ENCODE results near the gene C1orf159. TPM values are rescaled to one million over a fixed set of nuclear protein-coding genes. Genes with fewer than 3 reads are reported as not detected.

The C1orf159 gene
- total and polyA plus RNA-seq, 3 donors from 2014 or later, result 40.7 to 68.3 (median 50.7) TPM

DNA sequence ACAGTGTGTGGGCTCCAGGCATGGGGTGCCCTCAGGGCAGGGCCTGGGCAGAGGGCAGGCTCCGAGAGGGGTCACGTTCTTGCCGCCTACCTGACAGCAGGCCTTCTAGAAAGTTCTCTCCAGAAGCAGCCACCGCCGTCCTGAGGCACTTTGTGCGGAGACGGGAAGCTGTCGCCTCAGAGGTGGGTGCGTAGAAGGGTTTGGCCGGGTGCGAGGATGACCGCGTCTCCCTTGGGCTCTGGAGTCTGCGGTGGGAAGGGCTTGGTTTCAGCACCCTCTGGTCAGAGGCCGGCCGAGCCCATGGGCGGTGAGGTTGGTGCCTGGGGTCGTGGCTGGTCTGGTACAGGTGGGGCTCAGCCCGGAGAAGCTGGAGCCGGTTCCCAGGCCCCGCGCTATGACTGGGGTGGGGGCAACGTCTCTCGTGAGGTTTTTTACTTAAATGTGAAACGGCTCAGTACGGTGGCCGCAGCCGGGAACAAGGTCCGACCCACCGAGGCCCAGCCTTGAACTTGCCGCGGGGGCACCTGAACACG, 47.7 kb upstream of the C1orf159 start:
- WGBS, 2 donors, result 92 to 96% methylated on average over 30 to 33 of the region's 33 CpGs
- intact Hi-C loops (cut with DNase I; ENCODE audit: low total_unique reads), result no loop called here
- H3K4me1 ChIP-seq, result peaks cover 2% of the 10 kb centered on the region
- H3K27me3 ChIP-seq, result no peaks in the 10 kb centered on the region
- no peak for TF ChIP-seq CTCF (IDR thresholded peaks at IDR 0.05)
- TF ChIP-seq POLR2A (IDR thresholded peaks at IDR 0.05), result no peak
- no peaks in the 10 kb centered on the region for H3K9me3 ChIP-seq
- DNase-seq, result no peak
- H3K36me3 ChIP-seq (ENCODE audit: low read depth, missing control alignments), result no peaks in the 10 kb centered on the region
- no peak overlapping the region for H3K4me3 ChIP-seq
- no peak overlapping the region for H3K27ac ChIP-seq

DNA sequence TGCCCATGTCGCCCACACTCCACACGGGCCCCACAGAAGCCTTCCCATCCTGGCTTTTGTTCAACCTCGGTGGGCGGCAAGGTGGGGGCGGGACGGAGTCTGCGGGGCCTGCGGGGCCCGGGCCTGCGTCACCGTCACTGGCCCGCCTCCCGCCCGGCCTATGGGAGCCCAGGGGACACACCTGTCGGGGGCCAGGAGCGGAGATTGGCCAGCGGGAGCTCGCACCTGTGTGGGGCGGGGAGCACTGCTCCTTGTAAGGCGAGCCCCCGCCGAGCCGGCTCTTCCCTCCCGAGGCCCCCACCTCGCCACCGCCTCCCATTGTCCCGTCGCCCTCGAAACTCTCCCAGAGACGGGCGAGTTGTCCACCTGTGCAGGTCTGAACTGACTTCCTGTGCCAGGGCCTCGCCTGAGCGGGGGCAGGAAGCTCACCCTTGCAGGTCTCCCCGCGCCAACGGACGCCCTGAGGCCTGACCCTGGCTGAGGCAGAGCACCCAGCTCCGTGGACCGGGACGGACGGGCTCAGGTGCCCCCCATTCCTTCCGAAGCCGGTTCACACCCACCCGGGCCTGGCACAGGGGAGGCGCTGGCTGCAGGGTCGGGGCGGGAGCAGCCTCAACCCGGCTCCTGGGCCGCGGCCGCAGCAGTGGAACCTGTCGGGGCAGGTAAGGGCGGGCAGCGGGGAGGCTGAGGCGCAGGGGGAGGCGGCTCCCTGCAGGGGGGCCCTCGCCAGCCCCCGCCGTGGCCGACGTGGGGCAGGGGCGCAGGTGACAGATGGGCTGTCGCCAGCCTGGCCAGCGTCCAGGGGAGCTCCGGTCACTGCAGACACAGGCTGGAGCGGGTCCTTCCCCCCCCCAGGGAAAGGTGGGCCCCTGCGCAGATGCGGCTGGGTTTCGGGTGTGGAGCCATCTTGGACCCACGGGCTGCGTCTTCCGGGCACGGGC, 47.0 kb upstream of the C1orf159 start:
- H3K27ac ChIP-seq, result no peak overlapping the region

GRCh38 chr1:1161683-1162079, 45.8 kb upstream of the C1orf159 start:
- Histone ChIP-seq H3K4me1 (peaks cover 8% of the 10 kb centered on the region), H3K9me3 (no peaks in the 10 kb centered on the region), H3K27me3 (no peaks in the 10 kb centered on the region), H3K27ac (no peak overlapping the region), H3K4me3 (no peak overlapping the region), H3K36me3 (ENCODE audit: low read depth, missing control alignments) (no peaks in the 10 kb centered on the region)
- intact Hi-C loops (cut with DNase I; ENCODE audit: low total_unique reads), result no loop called here
- TF ChIP-seq CTCF (IDR thresholded peaks at IDR 0.05), result no peak
- TF ChIP-seq POLR2A (IDR thresholded peaks at IDR 0.05), result no peak
- 60 to 64% methylated on average over 4 to 17 of the region's 17 CpGs for WGBS, 2 donors
- no peak for DNase-seq

More for the DNA sequence above, 47.0 kb upstream of the C1orf159 start:
- intact Hi-C loops (cut with DNase I; ENCODE audit: low total_unique reads), result no loop called here
- no peaks in the 10 kb centered on the region for H3K27me3 ChIP-seq
- 79% methylated on average over 66 of the region's 73 CpGs; no CpG with 5 or more reads in 1 of the 2 donors for WGBS, 2 donors
- H3K9me3 ChIP-seq, result no peaks in the 10 kb centered on the region
- no peak for TF ChIP-seq CTCF (IDR thresholded peaks at IDR 0.05)
- TF ChIP-seq POLR2A (IDR thresholded peaks at IDR 0.05), result no peak
- H3K4me1 ChIP-seq, result peaks cover 8% of the 10 kb centered on the region
- H3K4me3 ChIP-seq, result no peak overlapping the region
- no peaks in the 10 kb centered on the region for H3K36me3 ChIP-seq (ENCODE audit: low read depth, missing control alignments)
- DNase-seq, result no peak

DNA sequence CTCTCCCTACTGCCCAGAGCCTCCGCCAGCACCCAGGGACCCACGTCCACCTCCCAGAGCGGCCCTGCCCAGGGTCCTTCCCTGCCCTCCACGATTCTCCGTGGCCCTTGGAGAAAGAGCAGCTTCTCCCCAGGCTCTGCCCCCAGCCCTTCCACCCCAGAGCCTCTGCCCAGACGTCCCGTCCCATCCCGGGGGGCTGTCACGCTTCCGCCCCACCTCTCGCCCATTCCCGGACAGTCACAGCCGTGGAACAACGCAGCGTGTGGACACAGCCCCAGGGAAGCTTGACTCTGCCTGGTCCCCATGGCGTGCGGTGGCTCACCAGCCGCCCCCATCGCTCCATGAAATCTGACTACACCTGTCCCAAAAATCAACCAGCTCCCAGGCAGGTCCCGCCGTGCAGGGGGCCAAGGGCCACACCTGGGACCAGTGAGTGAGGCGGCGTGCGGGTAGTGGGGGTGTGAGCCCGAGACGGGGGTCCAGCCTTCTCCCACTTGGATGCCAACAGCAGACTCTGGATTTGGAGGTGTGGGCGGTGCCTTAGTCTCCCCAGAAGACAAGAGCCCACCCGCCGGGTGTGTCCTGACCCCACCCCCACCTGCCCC, 45.3 kb upstream of the C1orf159 start:
- peaks cover 8% of the 10 kb centered on the region for H3K4me1 ChIP-seq
- H3K36me3 ChIP-seq (ENCODE audit: low read depth, missing control alignments), result no peaks in the 10 kb centered on the region
- TF ChIP-seq CTCF (IDR thresholded peaks at IDR 0.05) (no peak), POLR2A (IDR thresholded peaks at IDR 0.05) (no peak)
- 89 to 91% methylated on average over 24 to 29 of the region's 29 CpGs for WGBS, 2 donors
- no peak overlapping the region for H3K27ac ChIP-seq
- H3K4me3 ChIP-seq, result no peak overlapping the region
- no peaks in the 10 kb centered on the region for H3K9me3 ChIP-seq
- intact Hi-C loops (cut with DNase I; ENCODE audit: low total_unique reads), result no loop called here
- no peaks in the 10 kb centered on the region for H3K27me3 ChIP-seq
- no peak for DNase-seq

All from testis (tissue), 3 donors.